Measurements from ENCODE around the gene DAB2IP. TPM values are rescaled to one million over a fixed set of nuclear protein-coding genes. Genes with fewer than 3 reads are reported as not detected.

Gene DAB2IP
- total RNA-seq, 1 experiment from 2014 or later: 13.4 TPM

- in situ Hi-C loops (cut with HindIII; ENCODE audit: low pct_unique_long_range_greater_than_20kb, low sequenced_read_pairs): no loop called here
- no peak for DNase-seq (ENCODE audit: low read depth, low spot score)
Measured at GRCh38 chr9:121831869-121832268, 180.4 kb downstream of the DAB2IP start.

DNA sequence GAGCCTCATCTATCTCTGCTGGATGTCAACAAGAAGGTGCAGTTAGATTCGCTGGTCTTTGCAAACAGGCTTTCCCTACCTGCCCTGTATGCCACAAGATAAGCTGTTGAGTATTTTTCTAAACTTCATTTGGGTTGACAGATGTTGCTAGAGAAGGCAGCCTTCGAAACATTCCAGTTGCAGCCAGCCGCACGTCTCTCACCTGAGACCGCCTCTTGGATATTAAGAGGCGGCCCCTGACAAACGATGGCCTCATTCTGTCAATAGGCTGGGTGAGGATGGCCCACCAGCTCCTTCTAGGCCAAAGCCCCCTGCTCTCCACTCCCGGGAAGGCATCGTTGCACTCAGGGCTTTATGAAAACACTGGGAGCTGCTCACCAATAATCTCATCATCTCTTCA, 181.6 kb downstream of the DAB2IP start:
- in situ Hi-C loops (cut with HindIII; ENCODE audit: low pct_unique_long_range_greater_than_20kb, low sequenced_read_pairs): no loop called here
- DNase-seq (ENCODE audit: low read depth, low spot score): no peak

Other genes starting within 250 kb of the DAB2IP start
- not detected in 2 replicates for gene GGTA1, start 151.8 kb upstream of the DAB2IP start, total RNA-seq (2014; rRNA removed; shearing (Covaris generic))

All from SK-MEL-5 (cell line).